ENCODE data around the gene BCL10. TPM values are rescaled to one million over a fixed set of nuclear protein-coding genes. Genes with fewer than 3 reads are reported as not detected.
A peak's percentile ranks its signal among the peaks of the same experiment; 100 is the strongest.

BCL10 gene
- 12.0 and 12.9 TPM in 2 replicates for total RNA-seq (2014; rRNA removed; shearing (Covaris generic))
- polyA plus RNA-seq (2015; cell fraction: cytosol; rRNA removed) = 6.3 and 6.8 TPM in 2 replicates
- 4.7 and 7.9 TPM in 2 replicates for polyA plus RNA-seq (2015; cell fraction: nucleus; rRNA removed)

- peak; percentile 96 for DNase-seq (ENCODE audit: low read depth, low spot score)
- in situ Hi-C loops (cut with HindIII; ENCODE audit: low pct_unique_long_range_greater_than_20kb, low sequenced_read_pairs) = no loop called here
These were observed at the start of gene BCL10 for GRCh38 chr1:85276215-85276977. BCL10 (minus strand) TSS chr1:85276632; CDS start chr1:85276352, 280 bp downstream.

- no peak for DNase-seq (ENCODE audit: low read depth, low spot score)
- in situ Hi-C loops (cut with HindIII; ENCODE audit: low pct_unique_long_range_greater_than_20kb, low sequenced_read_pairs) = loop anchor here (25.0 kb wide), 1 partner anchor 186 kb away; no protein-coding TSS in a partner anchor
These were observed 49.5 kb upstream of the BCL10 start for GRCh38 chr1:85325920-85326319.

- in situ Hi-C loops (cut with HindIII; ENCODE audit: low pct_unique_long_range_greater_than_20kb, low sequenced_read_pairs) = loop anchor here (25.0 kb wide), 1 partner anchor 364 kb away; no protein-coding TSS in a partner anchor
These were observed 47.3 kb upstream of the BCL10 start for GRCh38 chr1:85323770-85324169.

GRCh38 chr1:85322655-85323054, 46.2 kb upstream of the BCL10 start:
- no peak for DNase-seq (ENCODE audit: low read depth, low spot score)
- in situ Hi-C loops (cut with HindIII; ENCODE audit: low pct_unique_long_range_greater_than_20kb, low sequenced_read_pairs) = loop anchor here (25.0 kb wide), 1 partner anchor 365 kb away; no protein-coding TSS in a partner anchor

More at GRCh38 chr1:85323770-85324169, 47.3 kb upstream of the BCL10 start:
- DNase-seq (ENCODE audit: low read depth, low spot score) = no peak

- no peak for DNase-seq (ENCODE audit: low read depth, low spot score)
- in situ Hi-C loops (cut with HindIII; ENCODE audit: low pct_unique_long_range_greater_than_20kb, low sequenced_read_pairs) = loop anchor here (25.0 kb wide), 1 partner anchor 366 kb away; no protein-coding TSS in a partner anchor
These were observed 45.0 kb upstream of the BCL10 start for GRCh38 chr1:85321237-85321964.

GRCh38 chr1:85320371-85321131, 44.1 kb upstream of the BCL10 start:
- no peak for DNase-seq (ENCODE audit: low read depth, low spot score)
- in situ Hi-C loops (cut with HindIII; ENCODE audit: low pct_unique_long_range_greater_than_20kb, low sequenced_read_pairs) = loop anchor here (25.0 kb wide), 1 partner anchor 367 kb away; no protein-coding TSS in a partner anchor

GRCh38 chr1:85319931-85320330, 43.5 kb upstream of the BCL10 start:
- no peak for DNase-seq (ENCODE audit: low read depth, low spot score)
- in situ Hi-C loops (cut with HindIII; ENCODE audit: low pct_unique_long_range_greater_than_20kb, low sequenced_read_pairs) = loop anchor here (25.0 kb wide), 1 partner anchor 367 kb away; no protein-coding TSS in a partner anchor

GRCh38 chr1:85319491-85319890, 43.1 kb upstream of the BCL10 start:
- DNase-seq (ENCODE audit: low read depth, low spot score) = no peak
- in situ Hi-C loops (cut with HindIII; ENCODE audit: low pct_unique_long_range_greater_than_20kb, low sequenced_read_pairs) = loop anchor here (25.0 kb wide), 1 partner anchor 368 kb away; no protein-coding TSS in a partner anchor

- in situ Hi-C loops (cut with HindIII; ENCODE audit: low pct_unique_long_range_greater_than_20kb, low sequenced_read_pairs) = loop anchor here (25.0 kb wide), 1 partner anchor 369 kb away; no protein-coding TSS in a partner anchor
- no peak for DNase-seq (ENCODE audit: low read depth, low spot score)
These were observed 41.8 kb upstream of the BCL10 start for GRCh38 chr1:85318217-85318616.

- in situ Hi-C loops (cut with HindIII; ENCODE audit: low pct_unique_long_range_greater_than_20kb, low sequenced_read_pairs) = loop anchor here (25.0 kb wide), 1 partner anchor 370 kb away; no protein-coding TSS in a partner anchor
These were observed 41.1 kb upstream of the BCL10 start for GRCh38 chr1:85317560-85317959.

GRCh38 chr1:85316321-85316720, 39.9 kb upstream of the BCL10 start:
- in situ Hi-C loops (cut with HindIII; ENCODE audit: low pct_unique_long_range_greater_than_20kb, low sequenced_read_pairs) = loop anchor here (25.0 kb wide), 1 partner anchor 371 kb away; no protein-coding TSS in a partner anchor
- no peak for DNase-seq (ENCODE audit: low read depth, low spot score)

More at GRCh38 chr1:85317560-85317959, 41.1 kb upstream of the BCL10 start:
- no peak for DNase-seq (ENCODE audit: low read depth, low spot score)

GRCh38 chr1:85315789-85316188, 39.4 kb upstream of the BCL10 start:
- DNase-seq (ENCODE audit: low read depth, low spot score) = no peak
- in situ Hi-C loops (cut with HindIII; ENCODE audit: low pct_unique_long_range_greater_than_20kb, low sequenced_read_pairs) = loop anchor here (25.0 kb wide), 1 partner anchor 372 kb away; no protein-coding TSS in a partner anchor

- in situ Hi-C loops (cut with HindIII; ENCODE audit: low pct_unique_long_range_greater_than_20kb, low sequenced_read_pairs) = loop anchor here (25.0 kb wide), 1 partner anchor 373 kb away; no protein-coding TSS in a partner anchor
- DNase-seq (ENCODE audit: low read depth, low spot score) = no peak
These were observed 38.3 kb upstream of the BCL10 start for GRCh38 chr1:85314726-85315125.

GRCh38 chr1:85313888-85314696, 37.7 kb upstream of the BCL10 start:
- no peak for DNase-seq (ENCODE audit: low read depth, low spot score)

GRCh38 chr1:85311818-85312217, 35.4 kb upstream of the BCL10 start:
- no peak for DNase-seq (ENCODE audit: low read depth, low spot score)
- in situ Hi-C loops (cut with HindIII; ENCODE audit: low pct_unique_long_range_greater_than_20kb, low sequenced_read_pairs) = loop anchor here (25.0 kb wide), 1 partner anchor 375 kb away; no protein-coding TSS in a partner anchor

More at GRCh38 chr1:85313888-85314696, 37.7 kb upstream of the BCL10 start:
- in situ Hi-C loops (cut with HindIII; ENCODE audit: low pct_unique_long_range_greater_than_20kb, low sequenced_read_pairs) = loop anchor here (25.0 kb wide), 1 partner anchor 373 kb away; no protein-coding TSS in a partner anchor

- in situ Hi-C loops (cut with HindIII; ENCODE audit: low pct_unique_long_range_greater_than_20kb, low sequenced_read_pairs) = loop anchor here (25.0 kb wide), 1 partner anchor 378 kb away; no protein-coding TSS in a partner anchor
- no peak for DNase-seq (ENCODE audit: low read depth, low spot score)
These were observed 32.5 kb upstream of the BCL10 start for GRCh38 chr1:85308833-85309350.
